HepG2 (cell line): ENCODE measurements around the gene PGPEP1. TPM values are rescaled to one million over a fixed set of nuclear protein-coding genes. Genes with fewer than 3 reads are reported as not detected.

Experiments
- ASH2L ChIP-seq: fragments of 300-600, 200-600 bp; sonication (generic); IDR thresholded peaks from 2 replicates; pipeline ENCODE4 v1.7.0; 2017; ENCODE audit warnings: low read depth, mild to moderate bottlenecking, moderate library complexity, mixed read lengths, low read length; ENCODE audit not compliant: insufficient read length
- EP300 ChIP-seq, 3 experiments: sonication (generic) in 1 of 3; formaldehyde crosslinking in 1 of 3; IDR thresholded peaks; 2 replicates each; pipeline versions ENCODE4 v1.5.1 to v1.6.1; 2011 to 2020; ENCODE audit warnings: low read depth in 2 of 3, low read length in 2 of 3, borderline replicate concordance in 1 of 3, improper control_type of control experiment in 1 of 3, mild to moderate bottlenecking in 1 of 3, missing genetic modification reagents in 1 of 3, moderate library complexity in 1 of 3
- IRX3 ChIP-seq: sonication (generic); formaldehyde crosslinking; IDR thresholded peaks from 2 replicates; pipeline ENCODE4 v1.8.1; 2023; ENCODE audit warnings: mild to moderate bottlenecking, low read depth, missing genetic modification reagents, borderline replicate concordance
- KDM3A ChIP-seq: IDR thresholded peaks from 2 replicates; pipeline ENCODE4 v1.6.1; 2018; ENCODE audit warnings: low read depth, missing compliant biosample characterization
- MEIS1 ChIP-seq: sonication (generic); formaldehyde crosslinking; IDR thresholded peaks from 2 replicates; pipeline ENCODE4 v1.9.0; 2021; ENCODE audit warnings: mild to moderate bottlenecking, missing genetic modification reagents, moderate library complexity, borderline replicate concordance
- NFATC3 ChIP-seq: sonication (generic); formaldehyde crosslinking; IDR thresholded peaks from 2 replicates; pipeline ENCODE4 v1.5.1; 2020; ENCODE audit warnings: mild to moderate bottlenecking, missing genetic modification reagents
- PCBP2 ChIP-seq: fragments of 200-400 bp; formaldehyde crosslinking; optimal IDR thresholded peaks from 2 replicates; pipeline ENCODE3; 2018; ENCODE audit warnings: low read length, low read depth; ENCODE audit not compliant: poor library complexity, severe bottlenecking
- PHF21A ChIP-seq: sonication (generic); formaldehyde crosslinking; IDR thresholded peaks from 2 replicates; pipeline ENCODE4 v1.5.0; 2020; ENCODE audit warnings: mild to moderate bottlenecking, missing genetic modification reagents
- POLR2G ChIP-seq: fragments of 200-400 bp; formaldehyde crosslinking; IDR thresholded peaks from 2 replicates; pipeline ENCODE4 v1.6.1; 2018; ENCODE audit warnings: mild to moderate bottlenecking, low read depth, low read length, moderate library complexity
- THAP11 ChIP-seq: IDR thresholded peaks from 2 replicates; pipeline ENCODE4 v1.6.1; 2016; ENCODE audit warnings: missing biosample characterization, missing genetic modification reagents
- THAP9 ChIP-seq: sonication (generic); formaldehyde crosslinking; IDR thresholded peaks from 2 replicates; pipeline ENCODE4; 2020; ENCODE audit warnings: missing genetic modification reagents, mild to moderate bottlenecking, borderline replicate concordance
- TMF1 ChIP-seq: sonication (generic); formaldehyde crosslinking; IDR thresholded peaks from 2 replicates; pipeline ENCODE4 v1.8.1; 2022; ENCODE audit warnings: low read depth, missing genetic modification reagents
- YEATS2 ChIP-seq: sonication (generic); formaldehyde crosslinking; IDR thresholded peaks from 2 replicates; pipeline ENCODE4 v1.4.0; 2020; ENCODE audit warnings: missing genetic modification reagents, borderline replicate concordance
- ZHX1 ChIP-seq: sonication (generic); formaldehyde crosslinking; IDR thresholded peaks from 2 replicates; pipeline ENCODE4 v1.8.1; 2022; ENCODE audit warnings: low read depth, mild to moderate bottlenecking, missing genetic modification reagents
- ZNF263 ChIP-seq: sonication (generic); formaldehyde crosslinking; IDR thresholded peaks from 2 replicates; pipeline ENCODE4 v1.4.0; 2020; ENCODE audit warnings: missing genetic modification reagents
- ZNF652 ChIP-seq: IDR thresholded peaks from 2 replicates; pipeline ENCODE4 v1.6.1; 2016; ENCODE audit warnings: low read depth, borderline replicate concordance
- ZNF709 ChIP-seq: sonication (generic); formaldehyde crosslinking; IDR thresholded peaks from 2 replicates; pipeline ENCODE4 v1.5.0; 2020; ENCODE audit warnings: mild to moderate bottlenecking, missing genetic modification reagents
- ZUFSP ChIP-seq: sonication (generic); formaldehyde crosslinking; IDR thresholded peaks from 2 replicates; pipeline ENCODE4 v1.9.0; 2021; ENCODE audit warnings: missing genetic modification reagents, mild to moderate bottlenecking, borderline replicate concordance
- polyA plus RNA-seq, 8 experiments: library from polyadenylated mRNA; depleted of rRNA in 3 of 8; stranded (reverse) in 7 of 8; unstranded in 1 of 8; fragments of >200 nt; fragmentation: Illumina TruSeq in 4 of 8; extraction: Trizol in 4 of 8; gene quantifications; 2 replicates each; pipeline versions ENCODE4 v1.2.1 to v1.2.3, GENCODE V29; 2011 to 2016; ENCODE audit warnings: low read depth in 4 of 8, missing spikeins in 1 of 8, mixed read lengths in 1 of 8; ENCODE audit not compliant: insufficient read depth in 1 of 8
- total RNA-seq, 5 experiments: library from RNA; depleted of rRNA; stranded (reverse); fragments of >200 nt; fragmentation: Illumina TruSeq; extraction: Trizol; gene quantifications; 2 replicates each; pipeline ENCODE4 v1.2.3, GENCODE V29; 2016; ENCODE audit warnings: low read depth in 1 of 5
- TF ChIP-seq, protein P1 (sequence below): sonication (generic); formaldehyde crosslinking; IDR thresholded peaks from 2 replicates; pipeline ENCODE4 v1.4.0; 2020; ENCODE audit warnings: missing genetic modification reagents

PGPEP1 gene
- total and polyA plus RNA-seq, 2 of the 13 experiments (the other 11 are each of a cell fraction or from before 2014, with no cell fraction given): 53.1 to 56.6 TPM

- TF ChIP-seq ZUFSP: no peak
- 0 out of 2 replicates have a peak, but pooled peaks have one; percentile 44 for TF ChIP-seq POLR2G
- TF ChIP-seq YEATS2 (CRISPR knock-in tag): peak; percentile 57; the same call in 1 of the 2 replicates
- TF ChIP-seq, protein P1, sequence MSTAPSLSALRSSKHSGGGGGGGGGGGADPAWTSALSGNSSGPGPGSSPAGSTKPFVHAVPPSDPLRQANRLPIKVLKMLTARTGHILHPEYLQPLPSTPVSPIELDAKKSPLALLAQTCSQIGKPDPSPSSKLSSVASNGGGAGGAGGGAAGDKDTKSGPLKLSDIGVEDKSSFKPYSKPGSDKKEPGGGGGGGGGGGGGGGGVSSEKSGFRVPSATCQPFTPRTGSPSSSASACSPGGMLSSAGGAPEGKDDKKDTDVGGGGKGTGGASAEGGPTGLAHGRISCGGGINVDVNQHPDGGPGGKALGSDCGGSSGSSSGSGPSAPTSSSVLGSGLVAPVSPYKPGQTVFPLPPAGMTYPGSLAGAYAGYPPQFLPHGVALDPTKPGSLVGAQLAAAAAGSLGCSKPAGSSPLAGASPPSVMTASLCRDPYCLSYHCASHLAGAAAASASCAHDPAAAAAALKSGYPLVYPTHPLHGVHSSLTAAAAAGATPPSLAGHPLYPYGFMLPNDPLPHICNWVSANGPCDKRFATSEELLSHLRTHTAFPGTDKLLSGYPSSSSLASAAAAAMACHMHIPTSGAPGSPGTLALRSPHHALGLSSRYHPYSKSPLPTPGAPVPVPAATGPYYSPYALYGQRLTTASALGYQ: peak; percentile 64; the same call in 1 of the 2 replicates
- no peak for TF ChIP-seq PCBP2
- TF ChIP-seq NFATC3: no peak
- TF ChIP-seq ZNF652 (CRISPR knock-in tag): peak; percentile 32; the same call in 1 of the 2 replicates
- TF ChIP-seq IRX3 (CRISPR knock-in tag): no peak
- peak; percentile 43; the same call in 1 of the 2 replicates for TF ChIP-seq ZHX1 (CRISPR knock-in tag)
- TF ChIP-seq TMF1 (CRISPR knock-in tag): no peak
- peak; percentile 29 for TF ChIP-seq ASH2L
- TF ChIP-seq KDM3A: no peak
- peak; percentile 40 to 92; a peak in 3 of 4 replicates for TF ChIP-seq EP300 (IDR thresholded peaks at IDR 0.05; ENCODE audit: low read depth in 2 of 2, low read length in 2 of 2)
- TF ChIP-seq EP300 (CRISPR knock-in tag; IDR thresholded peaks at IDR 0.05; ENCODE audit: borderline replicate concordance): peak; percentile 92
- no peak for TF ChIP-seq ZNF709
- TF ChIP-seq ZNF263 (CRISPR knock-in tag): peak; percentile 34; the same call in 1 of the 2 replicates
- no peak for TF ChIP-seq THAP9 (CRISPR knock-in tag)
- TF ChIP-seq MEIS1 (CRISPR knock-in tag): peak; percentile 38; the same call in 1 of the 2 replicates
- TF ChIP-seq PHF21A (CRISPR knock-in tag): peak; percentile 85
- peak; percentile 79 for TF ChIP-seq THAP11 (CRISPR knock-in tag)
Measured at GRCh38 chr19:18364826-18365528, 24.6 kb downstream of the PGPEP1 start (continued).
